ENCODE results near the gene GPR15LG.

The GPR15LG gene

DNA sequence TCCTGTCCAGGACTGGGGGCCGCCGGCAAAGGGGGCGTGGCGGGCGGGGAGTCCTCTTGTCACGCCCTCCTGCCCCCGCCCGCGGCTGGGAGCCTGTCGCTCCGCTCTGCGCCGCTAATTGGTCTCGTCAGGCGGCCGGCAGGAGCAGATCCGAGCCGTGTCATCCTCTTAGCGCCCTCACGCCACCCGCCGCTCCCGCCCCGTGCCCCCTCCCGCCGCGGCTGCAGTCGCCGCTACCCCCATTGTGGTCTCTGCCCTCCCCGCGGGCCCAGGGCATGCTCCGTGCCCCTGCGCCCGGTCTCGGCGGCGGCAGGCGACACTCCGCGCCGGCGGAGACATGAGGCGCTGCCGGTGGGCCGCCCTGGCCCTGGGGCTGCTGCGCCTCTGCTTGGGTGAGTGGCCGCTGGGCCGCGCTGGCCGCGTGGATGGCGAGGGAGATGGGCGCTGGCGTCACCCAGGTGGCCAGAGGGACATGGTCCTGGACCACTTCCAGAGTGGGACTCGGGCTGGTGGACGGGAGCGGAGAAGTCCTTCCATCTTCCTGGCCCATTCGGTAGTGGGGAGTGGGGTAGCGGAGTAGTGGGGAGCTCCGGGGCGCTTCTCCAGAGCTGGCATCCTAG is 20.9 kb downstream of the GPR15LG start, which contains the start of gene CDHR1:
Gene CDHR1, plus strand, starts transcription at position 114 of the 620 bp plus-strand sequence. Its CDS starts 224 bp downstream, at position 338.
- peak; percentile 28 for DNase-seq

DNA sequence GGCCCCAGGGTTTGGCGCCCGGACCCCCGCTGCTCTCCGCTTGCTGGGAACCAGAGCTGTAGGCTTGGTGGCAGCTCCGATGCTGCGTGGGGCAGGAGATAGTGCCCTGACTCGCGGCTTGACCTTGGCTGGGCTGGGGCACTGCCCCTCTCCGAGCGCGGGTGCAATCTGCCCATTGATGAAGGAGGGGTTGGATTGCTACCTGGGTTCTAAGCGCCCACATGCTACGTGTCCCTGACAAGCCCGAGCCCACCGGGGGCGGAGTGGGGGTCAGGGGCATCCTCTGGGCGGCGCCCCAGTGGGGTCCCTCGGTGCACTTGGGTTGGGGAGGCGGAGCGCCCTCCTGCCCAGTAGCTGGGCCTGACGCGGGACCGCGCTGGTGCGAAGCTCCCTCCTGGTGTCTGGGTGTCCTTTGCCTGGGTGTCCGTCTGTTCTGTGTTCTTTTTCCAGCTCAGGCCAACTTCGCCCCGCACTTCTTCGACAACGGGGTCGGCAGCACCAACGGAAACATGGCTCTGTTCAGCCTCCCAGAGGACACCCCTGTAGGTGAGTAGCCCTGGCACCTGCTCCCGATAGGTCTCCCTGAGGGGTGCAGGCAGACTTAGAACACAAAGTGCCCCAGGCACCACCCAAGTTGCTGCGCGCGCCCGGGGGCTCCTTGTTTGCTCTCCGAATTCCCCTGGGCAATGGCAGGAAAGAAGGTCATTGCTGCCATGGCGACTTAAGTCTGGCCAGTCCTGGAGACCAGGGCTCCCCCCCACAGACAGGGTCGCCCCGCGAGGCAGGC is 21.6 kb downstream of the GPR15LG start:
- DNase-seq, result no peak

DNA sequence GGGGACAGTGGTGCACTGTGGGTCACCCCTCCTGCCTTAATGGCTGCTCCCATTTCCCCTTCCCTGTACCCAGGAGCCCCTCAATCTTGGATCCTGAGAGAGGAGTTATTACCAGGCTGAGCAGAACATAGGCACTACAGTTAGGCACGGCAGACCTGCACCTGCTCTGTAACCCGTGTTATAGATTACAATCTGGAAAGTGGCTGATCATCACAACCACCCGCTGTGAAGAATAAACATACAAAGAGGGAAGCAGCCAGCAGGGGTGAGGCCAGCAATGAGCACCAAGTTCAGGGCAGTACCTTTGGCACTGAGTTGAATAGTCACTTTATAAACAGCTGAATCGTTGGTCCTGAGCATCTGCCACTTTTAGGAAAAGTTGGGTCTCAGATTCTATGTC is 22.5 kb downstream of the GPR15LG start:
- no peak for DNase-seq

DNA sequence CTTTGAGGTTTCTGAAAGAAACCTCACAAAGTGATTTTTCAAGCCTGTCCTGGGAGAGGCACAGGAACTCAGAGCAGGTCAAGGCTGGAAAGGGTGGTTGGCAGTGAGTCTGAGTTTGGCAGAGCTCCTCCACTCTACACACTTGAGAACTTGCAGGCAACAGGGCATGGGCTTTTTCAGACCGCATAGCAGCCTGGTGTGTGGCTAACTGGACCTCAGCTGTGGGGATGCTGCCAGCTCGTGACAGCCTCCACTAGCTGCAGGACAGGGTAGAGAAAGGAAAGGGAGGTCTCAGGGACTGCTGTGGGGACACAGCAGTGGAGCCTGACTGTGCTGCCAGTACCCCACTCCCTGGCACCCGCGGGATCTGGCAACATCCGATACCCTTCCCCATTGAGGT is 23.3 kb downstream of the GPR15LG start:
- DNase-seq, result no peak

DNA sequence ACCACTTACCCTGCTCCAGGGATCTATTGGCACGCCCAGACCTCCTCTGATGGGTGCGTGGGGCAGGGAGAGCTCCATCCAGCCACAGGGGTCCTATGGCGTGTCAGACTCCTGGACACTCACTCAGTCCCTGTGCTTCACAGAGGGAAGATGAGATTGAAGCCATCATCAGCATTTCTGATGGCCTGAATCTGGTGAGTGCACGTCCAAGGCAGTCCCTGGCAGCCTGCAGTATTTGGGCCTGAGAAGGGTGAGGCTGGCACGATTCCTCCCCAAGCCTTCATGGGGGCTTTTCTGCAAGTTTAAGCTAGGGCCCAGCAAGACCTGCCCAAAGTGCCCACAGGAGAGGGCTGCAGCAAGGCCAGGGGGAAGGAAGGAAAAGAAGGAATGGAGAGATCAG is 24.0 kb downstream of the GPR15LG start:
- no peak for DNase-seq

DNA sequence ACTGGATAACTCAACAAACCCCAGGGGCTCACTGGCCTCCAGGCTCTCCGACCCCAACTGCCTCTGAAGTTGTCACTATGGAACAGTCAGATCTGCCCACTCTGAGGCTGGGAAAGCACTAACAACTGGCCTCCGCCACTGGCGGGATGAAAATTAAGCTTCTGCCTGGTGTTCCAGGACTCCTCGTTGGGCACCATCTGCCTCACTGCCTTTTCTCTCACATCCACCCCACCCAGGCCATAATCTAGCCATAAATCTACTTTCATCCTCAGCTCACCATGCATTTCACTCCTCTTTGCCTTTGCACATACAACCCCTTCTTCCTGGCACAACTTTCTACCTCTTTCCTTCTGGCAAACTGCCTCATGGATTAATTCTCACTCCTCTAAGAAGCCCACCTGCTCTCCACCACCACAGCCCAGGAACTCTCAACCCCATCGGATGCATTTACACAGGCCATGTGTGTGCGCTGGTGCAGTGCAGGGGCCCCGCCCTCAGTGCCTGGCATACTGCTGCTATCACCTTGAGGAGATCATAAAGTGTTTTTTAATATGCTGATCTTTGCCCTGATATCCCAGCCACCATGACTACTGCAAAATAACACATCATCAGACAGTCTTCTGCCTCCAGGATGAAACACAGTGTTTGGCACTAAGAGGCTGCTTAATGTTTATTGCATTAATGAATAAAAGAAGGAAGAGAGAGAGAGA is 24.8 kb downstream of the GPR15LG start:
- no peak for DNase-seq

DNA sequence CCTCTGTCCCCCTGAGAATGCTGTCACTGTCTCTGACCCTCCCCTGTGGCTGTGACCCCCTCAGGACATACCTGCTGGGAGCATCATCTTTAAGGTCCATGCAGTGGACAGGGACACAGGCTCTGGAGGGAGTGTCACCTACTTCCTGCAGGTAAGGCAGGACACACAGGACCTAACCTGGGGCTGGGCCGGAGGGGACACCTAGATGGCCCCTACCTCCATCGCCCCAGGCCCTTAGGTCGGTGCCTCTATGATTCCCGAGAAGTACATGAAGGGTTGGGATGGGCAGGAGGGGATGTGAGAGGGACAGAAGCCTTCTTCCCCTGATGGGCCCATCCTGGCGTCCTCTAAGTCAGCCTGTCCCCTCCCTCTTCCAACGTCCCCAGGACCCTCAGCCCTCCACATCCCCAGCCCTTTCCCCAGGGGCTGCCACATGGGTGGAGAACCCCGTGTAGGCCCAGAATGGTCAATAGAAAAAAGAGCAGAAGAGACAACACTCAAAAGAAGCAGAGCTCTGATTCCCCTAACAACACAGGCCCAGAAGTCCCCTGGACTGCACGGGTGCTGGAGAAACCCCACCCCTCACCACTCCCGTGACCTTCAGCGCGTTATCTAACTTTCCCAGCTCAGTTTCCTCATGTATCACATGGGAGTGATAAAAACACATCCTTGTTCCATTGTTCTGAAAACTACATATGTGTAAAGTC is 27.1 kb downstream of the GPR15LG start:
- DNase-seq, result no peak

DNA sequence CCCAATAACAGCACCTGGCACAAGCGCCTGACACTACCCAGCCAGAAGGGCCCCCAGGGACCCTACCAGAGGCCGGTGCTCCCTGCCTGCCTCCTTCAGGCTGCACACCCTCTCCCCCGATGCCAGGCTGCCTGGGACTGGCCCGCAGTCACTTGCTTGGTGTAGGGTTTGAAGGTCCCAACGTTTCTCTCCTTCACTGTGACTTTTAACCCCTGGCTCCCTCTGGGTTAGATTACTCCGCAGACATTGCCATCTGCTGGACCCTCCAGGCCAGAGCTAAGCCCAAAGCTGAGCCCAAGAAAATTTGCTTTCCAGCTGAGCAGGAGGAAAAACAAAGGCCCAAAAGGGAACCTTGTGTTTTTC is 27.6 kb downstream of the GPR15LG start:
- no peak for DNase-seq

DNA sequence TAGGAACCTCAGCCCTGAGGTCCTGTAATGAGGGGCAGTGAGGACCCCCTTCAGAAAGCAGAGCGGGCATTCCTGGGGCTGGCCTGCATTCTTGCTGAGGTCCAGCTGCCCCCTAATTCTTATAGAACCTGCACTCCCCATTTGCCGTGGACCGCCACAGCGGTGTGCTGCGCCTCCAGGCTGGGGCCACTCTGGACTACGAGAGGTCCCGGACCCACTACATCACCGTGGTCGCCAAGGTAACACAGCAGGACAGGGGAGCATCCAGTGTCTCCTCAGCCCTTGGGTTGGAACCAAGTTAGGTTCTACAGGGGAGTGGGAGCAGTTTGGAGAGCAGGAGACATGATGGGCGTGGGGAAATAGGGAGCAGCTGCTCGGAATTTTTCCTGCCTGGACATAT is 28.1 kb downstream of the GPR15LG start:
- DNase-seq, result no peak

DNA sequence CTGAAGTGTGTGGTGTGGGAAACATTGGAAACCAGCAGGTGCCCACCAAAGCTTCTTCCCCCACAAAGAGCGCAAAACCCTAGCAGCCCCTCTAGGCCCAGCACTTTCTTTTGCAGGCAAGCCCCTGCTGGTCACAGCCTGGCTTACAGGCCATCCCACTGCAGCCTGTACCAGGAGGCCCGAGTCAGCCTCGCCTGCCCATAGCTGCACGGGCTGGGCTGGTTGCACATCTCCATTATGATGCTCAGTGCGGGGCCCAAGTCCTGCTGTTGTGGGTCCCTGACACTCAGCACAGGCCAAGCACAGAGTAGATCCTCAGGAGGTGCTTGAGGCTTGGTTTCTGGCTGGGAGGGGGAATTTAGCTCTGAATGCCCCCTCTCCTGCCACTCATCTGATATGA is 28.7 kb downstream of the GPR15LG start:
- DNase-seq, result no peak

DNA sequence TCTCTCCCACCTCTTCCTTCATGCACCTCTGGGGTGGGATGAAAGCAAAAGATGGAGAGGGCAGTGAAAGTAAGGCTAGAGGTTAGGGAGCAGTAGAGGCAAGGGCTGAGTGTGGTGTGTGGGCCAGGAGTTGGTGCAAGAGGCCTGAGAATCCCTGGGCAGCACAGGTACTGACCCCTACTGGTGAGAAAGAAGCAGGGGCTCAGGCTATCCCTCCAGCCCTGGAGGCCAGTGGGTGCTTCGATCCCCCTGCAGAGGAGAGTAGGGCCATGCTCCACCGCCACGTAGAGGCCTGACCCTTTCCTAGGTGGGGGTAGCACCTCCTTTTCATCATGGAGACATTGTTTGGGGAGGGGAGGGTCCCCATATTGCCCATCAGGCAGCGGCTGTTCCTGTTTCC is 30.5 kb downstream of the GPR15LG start:
- no peak for DNase-seq

DNA sequence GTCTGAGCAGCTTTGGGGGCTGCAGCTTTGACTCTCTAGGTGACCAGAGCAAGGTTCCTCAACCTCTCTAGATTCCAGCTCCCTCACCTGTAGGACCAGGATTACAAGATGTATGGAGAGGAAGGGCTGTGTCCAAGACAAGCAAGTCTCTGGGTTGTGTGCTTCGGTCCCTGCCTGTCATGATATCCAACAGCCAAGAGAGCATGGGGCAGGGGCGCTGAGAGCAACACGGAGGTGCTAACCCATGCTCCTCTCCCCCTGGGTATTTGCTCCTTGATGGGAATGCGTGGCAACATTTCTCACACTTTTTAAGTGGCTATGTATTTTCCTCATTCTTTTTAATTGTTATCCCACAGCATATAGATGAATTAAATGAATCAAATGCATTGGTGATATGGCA is 31.0 kb downstream of the GPR15LG start:
- no peak for DNase-seq

DNA sequence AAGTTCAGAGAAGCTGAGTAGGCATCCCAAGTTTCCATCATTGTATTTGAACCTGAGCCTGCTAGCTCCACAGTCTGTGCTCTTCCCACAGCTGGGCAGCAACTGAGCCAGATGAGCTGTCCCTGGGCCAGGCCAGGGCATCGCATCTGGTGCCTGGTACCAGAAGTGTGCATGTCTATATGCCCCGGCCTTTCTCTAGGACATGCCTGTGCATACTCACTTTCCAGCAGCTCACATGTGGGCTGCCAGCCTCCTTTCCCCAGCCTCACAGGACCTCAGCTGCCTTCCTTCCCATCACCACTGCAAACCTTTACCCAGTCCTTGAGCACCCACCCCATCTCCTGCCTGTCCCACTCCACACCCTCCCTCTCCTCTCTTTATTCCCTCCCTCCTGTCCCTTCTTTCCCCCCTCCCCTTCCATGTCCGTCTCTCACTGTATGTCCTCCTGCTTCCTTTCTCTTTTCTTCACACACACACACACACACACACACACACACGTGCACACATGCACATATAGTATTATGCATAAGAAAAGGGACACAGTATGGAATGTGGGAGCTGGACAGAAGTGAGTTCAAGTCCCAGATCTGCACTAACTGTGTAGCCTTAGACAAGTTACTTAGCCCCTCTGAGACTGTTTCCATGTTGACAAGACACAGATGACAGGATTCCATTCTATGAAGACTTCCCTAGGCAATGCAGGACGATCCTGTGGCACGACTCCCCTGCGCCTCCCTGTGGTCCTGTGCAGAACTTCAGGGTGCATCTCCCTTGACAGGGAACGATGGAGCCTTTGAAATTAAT is 31.6 kb downstream of the GPR15LG start:
- peak; percentile 47 for DNase-seq

DNA sequence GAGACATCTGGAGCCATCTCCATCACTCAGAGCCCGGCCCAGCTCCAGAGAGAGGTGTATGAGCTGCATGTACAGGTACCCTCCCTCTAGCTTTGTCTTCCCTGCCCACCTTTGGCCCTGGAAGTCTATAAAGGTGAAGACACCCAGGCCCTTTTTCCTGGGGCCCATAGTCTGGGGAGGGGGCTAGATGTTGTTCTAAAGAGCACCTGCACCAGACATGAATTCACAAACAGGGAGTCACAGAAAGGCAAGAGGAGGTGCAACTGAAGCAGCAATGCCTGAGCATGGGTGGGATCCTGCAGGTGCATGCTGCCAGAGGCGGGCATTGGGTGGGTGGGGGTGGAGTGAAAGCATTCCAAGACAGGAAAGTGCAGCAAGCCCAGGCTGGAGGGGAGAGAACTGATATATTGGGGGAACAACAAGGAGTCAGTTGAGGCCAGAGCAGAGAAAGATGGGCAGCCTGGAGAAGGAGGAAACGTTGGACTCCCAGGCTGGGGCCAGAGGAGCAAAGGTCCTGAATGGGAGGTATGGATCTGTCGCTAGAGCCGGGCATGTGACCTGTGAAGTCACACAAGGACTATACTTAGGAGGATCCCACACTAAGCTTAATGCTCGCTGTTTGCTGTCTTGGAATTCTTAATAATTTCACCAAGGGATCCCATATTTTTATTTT is 32.4 kb downstream of the GPR15LG start:
- DNase-seq, result no peak

DNA sequence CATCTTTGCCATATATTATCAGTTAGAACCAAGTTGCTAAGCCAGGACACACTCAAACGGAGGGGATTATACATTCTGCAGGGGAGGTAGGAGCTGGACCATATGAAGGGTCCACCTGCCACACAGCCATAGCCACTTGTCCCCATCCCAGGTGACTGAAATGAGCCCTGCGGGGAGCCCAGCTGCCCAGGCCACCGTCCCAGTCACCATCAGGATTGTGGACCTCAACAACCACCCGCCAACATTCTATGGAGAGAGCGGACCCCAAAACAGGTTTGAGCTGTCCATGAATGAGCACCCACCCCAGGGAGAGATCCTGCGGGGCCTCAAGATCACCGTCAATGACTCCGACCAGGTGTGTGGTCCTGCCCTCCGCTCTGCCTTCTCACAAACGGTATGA is 34.4 kb downstream of the GPR15LG start:
- DNase-seq, result no peak

DNA sequence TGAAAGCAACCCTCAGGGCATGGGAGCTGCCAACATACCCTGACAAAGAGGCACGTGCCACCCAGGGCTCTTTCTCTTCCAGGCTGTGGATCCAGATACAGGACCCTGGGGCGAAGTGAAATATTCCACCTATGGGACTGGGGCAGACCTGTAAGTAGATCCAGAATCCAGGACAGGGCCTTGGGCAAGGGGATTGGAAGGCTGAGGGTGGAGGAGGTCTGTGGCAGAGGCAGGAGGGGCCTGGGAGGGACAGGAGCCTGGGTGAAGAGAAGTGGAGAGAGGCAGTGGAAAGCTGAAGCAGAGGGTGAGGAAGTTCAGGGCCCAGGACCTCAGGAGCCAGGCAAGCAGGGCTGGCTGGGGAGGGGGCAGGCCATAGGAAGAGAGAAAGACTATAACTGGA is 38.0 kb downstream of the GPR15LG start:
- no peak for DNase-seq

DNA sequence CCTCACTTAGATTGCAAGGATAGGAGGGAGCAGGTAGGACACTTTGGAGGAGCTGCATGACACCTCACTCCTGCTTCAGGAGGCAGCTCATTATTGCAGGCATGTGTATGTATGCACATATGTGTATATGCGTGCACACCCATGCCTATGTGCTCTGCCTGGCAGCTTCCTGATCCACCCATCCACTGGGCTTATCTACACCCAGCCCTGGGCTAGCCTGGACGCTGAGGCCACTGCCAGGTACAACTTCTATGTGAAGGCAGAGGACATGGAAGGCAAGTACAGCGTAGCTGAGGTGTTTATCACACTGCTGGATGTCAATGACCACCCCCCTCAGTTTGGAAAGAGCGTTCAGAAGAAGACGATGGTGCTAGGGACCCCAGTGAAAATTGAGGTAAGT is 38.4 kb downstream of the GPR15LG start:
- DNase-seq, result no peak

DNA sequence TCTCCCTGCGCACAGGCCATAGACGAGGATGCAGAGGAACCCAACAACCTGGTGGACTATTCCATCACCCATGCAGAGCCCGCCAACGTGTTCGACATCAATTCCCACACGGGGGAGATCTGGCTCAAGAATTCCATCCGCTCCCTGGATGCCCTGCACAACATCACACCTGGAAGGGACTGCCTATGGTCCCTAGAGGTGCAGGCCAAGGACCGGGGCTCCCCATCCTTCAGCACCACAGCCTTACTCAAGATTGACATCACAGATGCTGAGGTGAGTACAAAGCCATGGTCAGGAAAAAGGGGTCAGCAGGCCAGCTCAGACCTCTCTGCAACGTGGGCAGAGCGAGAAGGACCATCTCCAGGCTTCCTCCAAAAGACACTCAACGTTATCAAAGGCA is 39.5 kb downstream of the GPR15LG start:
- DNase-seq, result no peak

DNA sequence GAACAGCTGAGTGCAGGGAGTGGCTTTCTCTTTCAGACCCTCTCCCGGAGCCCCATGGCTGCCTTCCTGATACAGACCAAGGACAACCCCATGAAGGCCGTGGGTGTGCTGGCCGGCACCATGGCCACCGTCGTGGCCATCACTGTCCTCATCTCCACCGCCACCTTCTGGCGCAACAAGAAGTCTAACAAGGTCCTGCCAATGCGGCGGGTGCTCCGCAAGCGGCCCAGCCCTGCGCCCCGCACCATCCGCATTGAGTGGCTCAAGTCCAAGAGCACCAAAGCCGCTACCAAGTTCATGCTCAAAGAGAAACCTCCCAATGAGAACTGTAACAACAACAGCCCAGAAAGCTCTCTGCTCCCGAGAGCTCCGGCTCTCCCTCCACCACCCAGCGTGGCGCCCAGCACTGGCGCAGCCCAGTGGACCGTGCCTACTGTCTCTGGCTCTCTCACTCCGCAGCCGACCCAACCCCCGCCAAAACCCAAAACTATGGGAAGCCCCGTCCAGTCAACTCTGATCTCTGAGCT is 40.5 kb downstream of the GPR15LG start:
- DNase-seq, result no peak

DNA sequence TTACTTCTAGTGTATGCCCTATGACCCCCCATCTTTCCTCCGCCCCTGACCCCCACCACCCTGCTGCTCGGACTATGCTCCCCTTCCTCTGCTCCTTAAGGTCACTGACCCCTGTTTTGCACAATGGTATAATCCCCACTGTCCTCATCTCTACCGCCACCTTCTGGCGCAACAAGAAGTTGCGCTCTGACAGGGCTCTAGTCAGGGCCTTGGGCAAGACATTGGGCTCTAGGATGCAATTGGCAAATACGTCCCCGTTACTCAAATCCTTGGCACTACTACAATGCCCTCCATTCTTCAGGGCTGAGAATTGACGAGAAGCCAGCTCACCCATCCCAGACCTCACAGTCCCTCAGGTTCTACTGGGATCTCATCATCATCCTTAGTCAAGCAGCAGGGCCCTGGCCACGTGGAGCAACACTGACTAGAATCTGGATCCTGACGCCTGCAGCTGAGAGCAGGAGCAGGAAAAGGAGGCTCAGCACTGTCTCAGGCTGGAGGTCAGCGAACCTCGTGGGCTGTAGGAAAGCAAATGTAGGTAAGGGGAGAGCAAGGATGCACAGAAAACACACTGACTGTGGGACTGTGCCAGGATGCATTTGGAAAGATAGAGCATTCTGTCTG is 41.1 kb downstream of the GPR15LG start:
- DNase-seq, result no peak

DNA sequence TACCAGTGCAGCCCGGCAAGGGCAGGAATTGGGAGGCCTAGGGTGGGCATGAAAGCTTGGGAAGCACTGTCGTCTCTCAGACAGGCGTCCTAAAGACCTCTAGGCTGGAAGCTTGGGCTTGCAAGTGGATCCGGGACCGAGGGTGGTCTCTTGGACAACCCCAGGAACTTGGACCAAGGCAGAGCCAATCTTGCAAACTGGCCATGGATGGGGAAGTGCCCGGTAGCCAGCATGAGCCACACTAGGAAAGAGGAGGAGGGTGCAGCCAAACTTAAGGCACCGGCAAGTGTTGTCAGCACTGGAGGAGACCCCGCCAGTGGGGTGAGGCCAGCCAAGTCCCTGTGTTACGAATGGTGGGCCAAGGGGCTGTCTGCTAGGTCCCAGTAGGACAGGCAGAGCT is 43.2 kb downstream of the GPR15LG start:
- no peak for DNase-seq
